Cardiac fibroblast (primary cell): ENCODE results near the gene UTS2B.

Experiments
- DNase-seq, 2 donors: peaks; one replicate each; pipeline versions ENCODE4 v3.0.0 to v3.0.0-alpha.2; 2010; ENCODE audit warnings: low read depth in 2 of 2
- H3K4me3 ChIP-seq, 2 donors: replicated peaks in 1 of 2; 1 replicate in 1 of 2; 2 replicates in 1 of 2; pipeline ENCODE4 v1.5.1; 2011; ENCODE audit warnings: low read depth in 2 of 2, low read length in 2 of 2, mild to moderate bottlenecking in 2 of 2, moderate library complexity in 1 of 2
- TF ChIP-seq, protein P1 (sequence below): IDR thresholded peaks from one replicate; pipeline ENCODE4 v1.5.1; 2011; ENCODE audit warnings: low read depth, mild to moderate bottlenecking, low read length, inconsistent platforms

The UTS2B gene

GRCh38 chr3:191330530-191331048, 263 bp upstream of the UTS2B start:
- TF ChIP-seq, protein P1, sequence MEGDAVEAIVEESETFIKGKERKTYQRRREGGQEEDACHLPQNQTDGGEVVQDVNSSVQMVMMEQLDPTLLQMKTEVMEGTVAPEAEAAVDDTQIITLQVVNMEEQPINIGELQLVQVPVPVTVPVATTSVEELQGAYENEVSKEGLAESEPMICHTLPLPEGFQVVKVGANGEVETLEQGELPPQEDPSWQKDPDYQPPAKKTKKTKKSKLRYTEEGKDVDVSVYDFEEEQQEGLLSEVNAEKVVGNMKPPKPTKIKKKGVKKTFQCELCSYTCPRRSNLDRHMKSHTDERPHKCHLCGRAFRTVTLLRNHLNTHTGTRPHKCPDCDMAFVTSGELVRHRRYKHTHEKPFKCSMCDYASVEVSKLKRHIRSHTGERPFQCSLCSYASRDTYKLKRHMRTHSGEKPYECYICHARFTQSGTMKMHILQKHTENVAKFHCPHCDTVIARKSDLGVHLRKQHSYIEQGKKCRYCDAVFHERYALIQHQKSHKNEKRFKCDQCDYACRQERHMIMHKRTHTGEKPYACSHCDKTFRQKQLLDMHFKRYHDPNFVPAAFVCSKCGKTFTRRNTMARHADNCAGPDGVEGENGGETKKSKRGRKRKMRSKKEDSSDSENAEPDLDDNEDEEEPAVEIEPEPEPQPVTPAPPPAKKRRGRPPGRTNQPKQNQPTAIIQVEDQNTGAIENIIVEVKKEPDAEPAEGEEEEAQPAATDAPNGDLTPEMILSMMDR: no peak
- peak overlapping the region; percentile 78 to 83 for H3K4me3 ChIP-seq
- peak; percentile 70 to 90 for DNase-seq

DNA sequence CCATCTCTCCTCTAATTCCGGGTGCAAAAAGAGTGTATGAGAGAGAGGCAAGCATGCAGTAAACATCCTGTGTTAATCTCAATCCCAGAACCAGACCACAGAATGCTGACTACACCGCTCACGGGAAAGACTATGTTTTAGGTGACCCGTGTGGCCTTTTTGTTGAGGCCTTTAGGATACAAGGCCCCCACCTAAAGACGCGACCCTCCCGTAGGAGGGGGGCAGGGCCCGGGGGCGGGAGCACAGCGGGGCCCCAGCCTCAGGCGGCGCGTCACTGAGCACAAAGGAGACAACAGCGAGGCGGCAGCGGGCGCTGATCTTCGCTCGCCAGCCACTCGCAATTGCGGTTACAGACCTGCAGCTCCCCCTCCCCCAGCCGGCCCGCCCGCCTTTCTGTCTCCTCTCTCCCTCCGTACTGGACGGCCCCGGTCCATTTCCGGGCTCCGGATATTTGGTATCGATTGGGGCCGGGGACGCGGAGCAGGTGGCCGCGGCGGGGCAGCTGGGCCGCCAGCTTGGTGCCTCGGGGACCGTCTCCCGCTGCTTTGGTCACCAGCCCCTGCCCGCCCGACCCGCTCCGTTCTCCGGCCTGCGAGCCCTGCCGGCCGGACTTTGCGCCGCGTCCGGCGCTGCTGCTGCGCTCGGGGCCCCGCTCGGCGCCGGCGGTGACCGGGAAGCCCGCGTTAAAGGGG, 1.2 kb downstream of the UTS2B start, which contains the start of gene CCDC50:
CCDC50 (plus strand) TSS at position 433 of the 692 bp plus-strand sequence. CDS start 281 bp downstream, outside the sequence.
- DNase-seq: peak; percentile 80 to 83
- TF ChIP-seq, protein P1: no peak
- H3K4me3 ChIP-seq: peak within 1 kb of the TSS; percentile 78 to 83

DNA sequence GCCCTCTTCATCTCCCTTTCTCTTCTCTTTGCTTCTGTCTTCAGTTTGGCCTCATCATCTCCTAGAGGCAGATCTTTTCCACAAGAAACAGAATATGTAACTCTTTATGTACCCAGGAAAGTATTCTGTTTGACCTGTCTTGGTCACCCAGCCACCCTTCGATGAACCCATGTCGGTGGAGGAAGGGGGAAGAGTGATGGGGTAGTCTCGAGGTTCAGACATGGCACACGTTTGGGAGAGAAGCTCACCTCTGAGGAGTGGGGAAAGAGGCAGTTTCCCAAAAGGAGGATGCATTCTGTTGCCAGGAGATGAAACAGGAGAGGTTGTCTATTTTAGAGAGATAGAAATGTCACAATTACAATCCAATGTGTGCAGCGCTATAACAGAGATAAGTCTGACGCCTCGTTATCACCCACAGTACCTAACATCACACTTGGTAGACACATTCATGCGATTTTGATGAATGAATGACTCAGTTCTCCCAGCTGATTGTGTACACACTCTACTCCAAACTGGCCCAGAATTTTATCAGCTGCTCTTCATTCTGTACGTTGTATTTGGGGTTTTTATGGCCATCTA, 1.9 kb downstream of the UTS2B start:
- peak overlapping the region; percentile 78 to 83 for H3K4me3 ChIP-seq
- TF ChIP-seq, protein P1: no peak
- no peak for DNase-seq

DNA sequence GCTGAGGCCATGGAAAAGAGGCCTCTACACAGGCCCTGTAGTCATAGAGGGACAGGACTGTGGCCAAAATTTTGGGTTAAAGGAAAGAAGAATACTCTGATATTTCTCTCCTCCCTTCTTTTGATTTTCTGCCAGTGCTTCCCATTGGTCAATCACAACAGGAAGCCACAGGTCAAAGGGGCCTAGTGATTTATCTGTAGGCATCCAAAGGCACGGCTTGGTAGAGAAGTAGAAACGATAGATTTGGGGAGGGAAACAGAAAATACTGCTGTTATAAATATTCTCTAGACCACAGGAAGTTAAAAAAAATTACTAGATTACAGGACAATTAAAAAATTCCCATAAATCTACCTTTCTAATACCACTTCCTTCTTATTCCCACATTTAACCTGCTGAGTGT, 2.8 kb downstream of the UTS2B start:
- no peak overlapping the region for H3K4me3 ChIP-seq
- TF ChIP-seq, protein P1: no peak
- DNase-seq: no peak

DNA sequence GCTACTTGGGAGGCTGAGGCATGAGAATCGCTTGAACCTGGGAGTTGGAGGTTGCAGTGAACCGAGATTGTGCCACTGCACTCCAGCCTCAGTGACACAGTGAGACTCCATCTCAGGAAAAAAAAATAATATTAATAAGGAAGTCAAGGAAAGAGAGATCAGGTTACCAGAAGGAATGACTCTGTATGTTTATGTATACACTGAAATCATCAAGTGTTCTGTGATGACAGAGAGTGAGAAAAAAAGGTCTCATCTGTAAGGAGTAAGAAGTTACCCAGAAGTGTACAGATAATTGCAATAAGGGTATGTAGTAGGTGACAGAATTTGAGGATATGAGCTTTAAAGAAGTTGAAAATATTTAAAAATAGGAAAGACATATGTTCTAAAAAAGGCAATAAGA, 5.4 kb downstream of the UTS2B start:
- no peak for DNase-seq
- TF ChIP-seq, protein P1: no peak
- H3K4me3 ChIP-seq: no peak overlapping the region

DNA sequence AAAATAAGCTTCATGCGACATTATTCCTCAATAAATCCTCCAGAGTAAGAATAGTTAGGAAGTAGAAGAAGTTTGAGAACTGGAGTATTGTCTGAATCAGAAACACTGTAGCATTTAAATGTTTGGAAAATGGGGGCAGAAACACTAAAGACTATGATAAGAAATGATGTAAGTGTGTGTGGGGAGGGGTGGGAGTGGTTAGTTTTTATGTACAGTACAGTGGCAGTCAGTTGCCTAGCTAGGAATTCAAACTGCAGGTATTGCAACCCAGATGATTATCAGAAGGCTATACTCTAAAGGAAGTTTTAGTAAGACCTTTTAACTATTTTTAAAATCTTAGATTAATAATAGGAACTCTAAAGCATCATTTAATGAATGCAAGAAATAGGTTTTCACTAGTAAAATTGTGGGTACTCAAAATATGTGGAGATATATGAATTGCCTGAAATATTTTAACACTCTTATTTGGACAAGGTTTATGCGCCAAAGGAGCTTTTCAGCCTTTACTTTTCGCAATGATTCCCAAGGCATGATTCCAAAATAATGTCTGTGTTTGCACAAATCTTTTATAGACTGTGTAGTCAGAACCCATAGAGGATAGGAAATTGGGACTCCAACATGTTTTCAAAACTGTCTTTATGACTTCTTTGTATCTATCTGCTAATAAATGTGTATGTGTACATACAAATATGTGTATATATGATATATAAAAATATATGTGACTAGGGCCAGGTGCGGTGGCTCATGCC, 9.1 kb downstream of the UTS2B start:
- TF ChIP-seq, protein P1: no peak
- no peak for DNase-seq
- H3K4me3 ChIP-seq: no peak overlapping the region
